Ovary (tissue), 9 donors: ENCODE results near the gene ZNF385A. TPM values are rescaled to one million over a fixed set of nuclear protein-coding genes. Genes with fewer than 3 reads are reported as not detected.

Experiments used
- DNase-seq, 5 donors: peaks; one replicate each; pipeline ENCODE4 v3.0.0-alpha.2; 2019 to 2020
- H3K27ac ChIP-seq, 2 donors: fragments of 200-600 bp; one replicate each; pipeline versions ENCODE4 v1.5.1 to v1.8.0; 2019 to 2022
- H3K27me3 ChIP-seq: fragments of 200-600 bp; one replicate; pipeline ENCODE4 v1.8.0; 2022
- H3K36me3 ChIP-seq: fragments of 200-600 bp; sonication (generic); one replicate; pipeline ENCODE4 v1.5.1; 2019
- H3K4me1 ChIP-seq: one replicate; pipeline ENCODE4 v1.8.1; 2013; ENCODE audit warnings: mild to moderate bottlenecking, moderate library complexity; ENCODE audit not compliant: insufficient read depth
- H3K4me3 ChIP-seq: fragments of 200-600 bp; sonication (generic); one replicate; pipeline ENCODE4 v1.5.1; 2017
- H3K9me3 ChIP-seq, 2 donors: fragments of 200-600 bp in 1 of 2; sonication (generic) in 1 of 2; one replicate each; pipeline versions ENCODE4 v1.5.1 to v1.8.1; 2013 to 2019; ENCODE audit warnings: mild to moderate bottlenecking in 1 of 2, moderate library complexity in 1 of 2
- CTCF ChIP-seq, 3 donors: fragments of 450-650 bp in 2 of 3; fragments of 200-600 bp in 1 of 3; IDR thresholded peaks; one replicate each; pipeline versions ENCODE4 v1.5.1 to v1.8.0; 2016 to 2022; ENCODE audit warnings: antibody characterized with exemption in 3 of 3, mild to moderate bottlenecking in 1 of 3
- EP300 ChIP-seq: sonication (generic); formaldehyde crosslinking; IDR thresholded peaks from one replicate; pipeline ENCODE4 v1.6.1; 2017; ENCODE audit warnings: antibody characterized with exemption
- POLR2A ChIP-seq: fragments of 450-650 bp; IDR thresholded peaks from one replicate; pipeline ENCODE4 v1.6.1; 2017; ENCODE audit warnings: antibody characterized with exemption, mild to moderate bottlenecking, moderate library complexity
- WGBS, 3 donors: extraction: QIAGEN DNeasy Blood & Tissue Kit in 1 of 3; methylation state at CpG; one replicate each; pipeline versions ENCODE4 v1.1.5 to v1.1.7; 2013 to 2017; 5-methylcytosine and 5-hydroxymethylcytosine counted together
- intact Hi-C, 4 donors: fragments of 100-400 bp; cut with DNase I; formaldehyde crosslinking; loops; one replicate each; pipeline versions ENCODE4 v1.11.0 to v1.15.1; 2022 to 2023
- polyA plus RNA-seq, 2 donors: library from polyadenylated mRNA; stranded (reverse); fragments of 200-250 nt in 1 of 2; fragments of 350-450 nt in 1 of 2; fragmentation: Illumina TruSeq in 1 of 2; extraction: RNeasy Lipid Tissue Mini Kit (QIAGEN cat#74804) in 1 of 2; gene quantifications; one replicate each; pipeline ENCODE4 v1.2.3, GENCODE V29; 2013 to 2014
- total RNA-seq, 7 donors: library from RNA; depleted of rRNA in 2 of 7; stranded (reverse); fragments of >200 nt in 2 of 7; fragmentation: NEBNext Ultra II Directional in 3 of 7; extraction: Animal tissue kit (Norgen Biotek cat#: 25700) in 3 of 7; gene quantifications; one replicate each; pipeline versions ENCODE4 v1.1.0 to v1.2.4, GENCODE V29; 2016 to 2023
- donor health status: DM: no; HTN: no; CAD: no; lungs with moderate emphysema.
- donor health status: DM: no; HTN: no; CAD: no.
- donor health status: Bipolar disorder and iron deficiency.
- donor health status: DM: yes; HTN: yes; CAD: no.
- donor health status: DM: no; HTN: no; CAD: no.
- donor health status: DM: yes; HTN: yes; CAD: no.

ZNF385A gene
- total and polyA plus RNA-seq, 9 donors = 3.6 to 30.5 (median 6.0) TPM

- intact Hi-C loops = loop anchor here in 2 of 4 donors (10.0 kb wide), 2 partner anchors 66 to 356 kb away; partner anchors contain the start of genes CBX5 (in 1 of the 2) and HNRNPA1 (in 1 of the 2)
- Histone ChIP-seq H3K27ac (peak overlapping the region; percentile 8 to 84), H3K27me3 (no peaks in the 10 kb centered on the region), H3K36me3 (no peaks in the 10 kb centered on the region), H3K9me3 (no peaks in the 10 kb centered on the region), H3K4me3 (no peak overlapping the region), H3K4me1 (peaks cover 20% of the 10 kb centered on the region)
- WGBS, 3 donors = 15 to 45% (median 33%) methylated on average over 3 of the region's 3 CpGs
- no peak for TF ChIP-seq POLR2A
- TF ChIP-seq CTCF (IDR thresholded peaks at IDR 0.05) = no peak
- no peak for TF ChIP-seq EP300
- no peak for DNase-seq
Observed at GRCh38 chr12:54350743-54351142, 33.8 kb downstream of the ZNF385A start.

DNA sequence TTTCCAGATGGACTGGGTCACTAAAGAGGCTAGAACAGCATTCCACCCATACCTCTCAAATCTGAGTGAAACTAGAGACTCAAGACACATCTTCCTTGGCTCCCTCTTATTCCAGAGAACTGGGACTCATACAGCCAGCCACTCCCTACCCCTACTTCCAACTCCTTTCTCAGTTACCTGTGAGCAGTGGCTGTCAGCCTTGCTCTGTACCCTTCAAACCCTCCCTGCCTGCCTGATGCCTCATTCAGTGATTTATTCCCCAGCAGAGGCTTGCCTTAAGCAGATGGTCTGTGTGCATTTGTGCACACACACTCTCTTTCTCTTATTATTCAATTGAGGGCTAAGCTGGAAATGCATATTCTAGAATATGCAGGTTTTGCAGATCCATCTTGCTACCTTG lies 34.9 kb downstream of the ZNF385A start:
- Histone ChIP-seq H3K9me3 (no peaks in the 10 kb centered on the region), H3K4me1 (peaks cover 19% of the 10 kb centered on the region), H3K27me3 (no peaks in the 10 kb centered on the region), H3K27ac (no peak overlapping the region), H3K36me3 (no peaks in the 10 kb centered on the region), H3K4me3 (no peak overlapping the region)
- intact Hi-C loops = loop anchor here in 2 of 4 donors (10.0 kb wide), 2 partner anchors 65 to 355 kb away; partner anchors contain the start of genes CBX5 (in 1 of the 2) and HNRNPA1 (in 1 of the 2)
- TF ChIP-seq CTCF (IDR thresholded peaks at IDR 0.05) (no peak), EP300 (no peak), POLR2A (no peak)
- DNase-seq = no peak

DNA sequence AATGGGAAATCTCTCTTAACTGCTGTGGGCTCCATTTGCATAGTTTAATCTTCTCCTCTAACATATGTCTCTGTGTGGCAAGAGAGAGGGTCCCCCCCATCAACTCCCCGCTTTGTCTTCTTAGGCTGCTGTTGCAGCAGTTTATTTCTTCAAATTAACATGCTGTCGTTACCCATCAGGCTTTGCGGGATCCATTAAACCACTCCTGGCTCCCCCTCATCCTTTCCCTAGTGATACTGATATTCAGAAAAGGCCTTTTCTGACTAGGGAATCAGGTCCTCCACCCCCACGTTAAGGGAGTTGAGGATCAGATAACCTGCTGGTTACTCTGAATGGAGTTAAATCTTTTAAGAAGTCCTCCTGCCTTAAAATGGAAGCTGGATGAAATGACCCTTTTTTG lies 35.5 kb downstream of the ZNF385A start:
- TF ChIP-seq CTCF (IDR thresholded peaks at IDR 0.05) (no peak), POLR2A (no peak), EP300 (no peak)
- H3K27me3 ChIP-seq = no peaks in the 10 kb centered on the region
- no peaks in the 10 kb centered on the region for H3K36me3 ChIP-seq
- no peak overlapping the region for H3K4me3 ChIP-seq
- peaks cover 19% of the 10 kb centered on the region for H3K4me1 ChIP-seq
- WGBS, 3 donors = 75 to 78% (median 75%) methylated on average over 4 of the region's 4 CpGs
- no peak overlapping the region for H3K27ac ChIP-seq
- intact Hi-C loops = no loop called here
- DNase-seq = no peak
- no peaks in the 10 kb centered on the region for H3K9me3 ChIP-seq

DNA sequence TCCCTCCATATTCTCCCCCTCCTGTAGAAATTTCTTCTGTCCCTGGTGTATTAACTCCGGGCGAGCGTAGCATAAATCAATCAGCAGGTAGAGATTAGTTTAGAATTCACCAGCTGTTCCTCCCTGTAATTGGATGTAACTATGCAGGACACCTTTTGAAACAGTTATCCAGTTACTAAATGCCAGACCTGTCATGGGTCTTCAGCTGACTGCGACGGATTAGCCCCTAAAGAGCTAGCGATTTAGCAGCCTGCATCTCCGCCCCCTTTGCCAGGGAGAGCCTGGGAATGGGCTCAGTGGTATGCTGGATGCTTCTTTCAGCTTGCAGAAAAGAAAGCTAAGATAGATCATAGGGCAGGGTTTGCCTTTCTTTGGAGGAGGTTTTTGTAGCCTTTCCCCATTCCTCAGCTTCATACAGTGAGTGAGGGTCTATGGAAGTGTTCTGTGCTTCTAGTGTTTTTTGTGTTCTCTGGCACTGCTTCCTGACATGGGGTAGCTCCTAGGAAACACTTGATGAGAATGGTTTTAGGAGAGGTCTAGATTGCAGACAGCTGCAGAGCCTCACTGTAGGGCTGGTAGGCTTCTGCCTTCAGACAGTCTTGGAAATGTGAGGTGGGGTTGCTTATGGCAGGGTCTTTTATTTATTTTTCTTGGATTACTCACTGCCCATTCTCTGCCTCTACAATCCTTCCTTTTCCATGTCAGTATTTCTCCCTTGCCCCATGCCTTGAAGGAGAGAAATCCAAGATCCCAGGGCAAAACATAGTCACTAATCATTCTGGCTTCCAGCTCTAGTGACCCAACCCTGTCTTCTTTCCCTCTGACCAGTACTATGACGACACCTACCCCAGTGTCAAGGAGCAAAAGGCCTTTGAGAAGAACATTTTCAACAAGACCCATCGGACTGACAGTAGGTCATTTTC lies 42.9 kb downstream of the ZNF385A start:
- Histone ChIP-seq H3K4me3 (no peak overlapping the region), H3K27me3 (no peaks in the 10 kb centered on the region), H3K36me3 (no peaks in the 10 kb centered on the region), H3K9me3 (no peaks in the 10 kb centered on the region), H3K27ac (no peak overlapping the region), H3K4me1 (peaks cover 5% of the 10 kb centered on the region)
- 83 to 90% (median 84%) methylated on average over 9 of the region's 9 CpGs for WGBS, 3 donors
- DNase-seq = no peak
- TF ChIP-seq CTCF (IDR thresholded peaks at IDR 0.05) = no peak
- TF ChIP-seq EP300 = no peak
- no peak for TF ChIP-seq POLR2A
- intact Hi-C loops = no loop called here
